Spleen (tissue), 11 donors: ENCODE measurements around the gene PDE4A. TPM values are rescaled to one million over a fixed set of nuclear protein-coding genes. Genes with fewer than 3 reads are reported as not detected.

Experiments used
- DNase-seq: peaks from one replicate; pipeline ENCODE4 v3.0.0-alpha.2; 2020
- H3K27ac ChIP-seq, 8 donors: fragments of 200-600 bp; sonication (generic) in 7 of 8; 1 replicate in 4 of 8; 2 replicates in 4 of 8; pipeline versions ENCODE4 v1.5.0 to v1.8.0; 2016 to 2021; ENCODE audit warnings: inconsistent platforms in 4 of 8, mild to moderate bottlenecking in 4 of 8, moderate library complexity in 1 of 8
- H3K27me3 ChIP-seq, 7 donors: fragments of 200-600 bp; sonication (generic) in 6 of 7; replicated peaks in 1 of 7; 1 replicate in 4 of 7; 2 replicates in 3 of 7; pipeline versions ENCODE4 v1.5.0 to v1.8.0; 2016 to 2021; ENCODE audit warnings: inconsistent platforms in 3 of 7, mild to moderate bottlenecking in 1 of 7
- H3K36me3 ChIP-seq, 6 donors: fragments of 200-600 bp; sonication (generic) in 5 of 6; 1 replicate in 4 of 6; 2 replicates in 2 of 6; pipeline versions ENCODE4 v1.5.0 to v1.8.0; 2016 to 2021; ENCODE audit warnings: inconsistent platforms in 2 of 6
- H3K4me1 ChIP-seq, 6 donors: fragments of 200-600 bp; sonication (generic) in 5 of 6; 1 replicate in 3 of 6; 2 replicates in 3 of 6; pipeline versions ENCODE4 v1.5.0 to v1.8.0; 2016 to 2021; ENCODE audit warnings: inconsistent platforms in 3 of 6
- H3K4me3 ChIP-seq, 8 donors: fragments of 200-600 bp; sonication (generic) in 7 of 8; 1 replicate in 4 of 8; 2 replicates in 4 of 8; pipeline versions ENCODE4 v1.5.0 to v1.8.0; 2016 to 2021; ENCODE audit warnings: inconsistent platforms in 4 of 8, mild to moderate bottlenecking in 4 of 8, moderate library complexity in 2 of 8
- H3K9me3 ChIP-seq, 8 donors: fragments of 200-600 bp; sonication (generic) in 7 of 8; 1 replicate in 4 of 8; 2 replicates in 4 of 8; pipeline versions ENCODE4 v1.5.0 to v1.8.0; 2016 to 2021; ENCODE audit warnings: inconsistent platforms in 4 of 8
- CTCF ChIP-seq, 11 experiments: fragments of 200-600 bp in 7 of 11; fragments of 450-650 bp in 4 of 11; sonication (generic) in 4 of 11; IDR thresholded peaks in 8 of 11; conservative IDR thresholded peaks in 3 of 11; 1 replicate in 7 of 11; 2 replicates in 4 of 11; pipeline versions ENCODE4 v1.4.0 to v1.8.0; 2016 to 2021; ENCODE audit warnings: antibody characterized with exemption in 11 of 11, inconsistent platforms in 4 of 11, mild to moderate bottlenecking in 1 of 11
- POLR2A ChIP-seq, 3 donors: fragments of 450-650 bp; IDR thresholded peaks; one replicate each; pipeline ENCODE4 v1.5.1; 2017; ENCODE audit warnings: antibody characterized with exemption in 3 of 3, mild to moderate bottlenecking in 1 of 3
- POLR2AphosphoS5 ChIP-seq, 3 donors: sonication (generic); formaldehyde crosslinking; IDR thresholded peaks; one replicate each; pipeline ENCODE4 v1.5.1; 2017; ENCODE audit warnings: antibody characterized with exemption in 3 of 3
- WGBS, 5 donors: extraction: QIAGEN DNeasy Blood & Tissue Kit in 3 of 5; methylation state at CpG; one replicate each; pipeline versions ENCODE4 v1.1.5 to v1.1.7; 2013 to 2018; 5-methylcytosine and 5-hydroxymethylcytosine counted together
- intact Hi-C: fragments of 100-400 bp; cut with DNase I; formaldehyde crosslinking; loops from one replicate; pipeline ENCODE4 v1.15.0; 2023; ENCODE audit warnings: low total_unique reads
- polyA plus RNA-seq, 3 donors: library from polyadenylated mRNA; stranded (reverse); fragments of 200-250 nt; gene quantifications; one replicate each; pipeline ENCODE4 v1.2.1, GENCODE V29; 2013
- total RNA-seq, 7 donors: library from RNA; depleted of rRNA in 3 of 7; stranded (reverse); fragments of >200 nt in 3 of 7; fragmentation: NEBNext Ultra II Directional in 4 of 7; extraction: Animal tissue kit (Norgen Biotek cat#: 25700) in 4 of 7; gene quantifications; one replicate each; pipeline versions ENCODE4 v1.1.0 to v1.2.1, GENCODE V29; 2016 to 2021
- donor health status: healthy with polysubstance abuse.
- donor health status: DM: no; HTN: no; CAD: no; lungs with moderate emphysema.
- donor health status: DM: no; HTN: no; CAD: no.
- donor health status: Bipolar disorder and iron deficiency.
- donor health status: healthy.
- donor health status: DM: no; HTN: no; CAD: no.
- donor health status: DM: yes; HTN: yes; CAD: no.

The PDE4A gene
- total and polyA plus RNA-seq, 10 donors: 2.1 to 17.3 (median 12.7) TPM

GRCh38 chr19:10403137-10404021 lies 17.0 kb upstream of the PDE4A start, which contains the start of gene CDC37:
TSS of gene CDC37 (minus strand) at chr19:10403542. CDS start at chr19:10403479, 63 bp downstream.
- H3K27me3 ChIP-seq: peaks cover 0 to 32% (median 14%) of the 10 kb centered on the region in 7 donors
- WGBS, 5 donors: 0 to 1% (median 0%) methylated on average over 36 to 69 of the region's 69 CpGs
- peaks cover 51 to 97% (median 83%) of the 10 kb centered on the region in 6 donors for H3K4me1 ChIP-seq
- no peaks in the 10 kb centered on the region for H3K9me3 ChIP-seq
- TF ChIP-seq POLR2AphosphoS5 (IDR thresholded peaks at IDR 0.05): peak; percentile 95 to 98 (median 97)
- TF ChIP-seq CTCF (IDR thresholded peaks at IDR 0.05 in 8 of 11, conservative IDR thresholded peaks at IDR 0.05 in 3 of 11): peak in 2 of 11 experiments; percentile 2 to 4
- peak in 1 of 3 donors; percentile 59 for TF ChIP-seq POLR2A (IDR thresholded peaks at IDR 0.05)
- DNase-seq: peak; percentile 98
- H3K27ac ChIP-seq: peak within 1 kb of the TSS; percentile 57 to 91 (median 84)
- intact Hi-C loops: loop anchor here (10.0 kb wide), 1 partner anchor 171 kb away; no protein-coding TSS in a partner anchor
- peaks cover 0 to 21% (median 0%) of the 10 kb centered on the region in 6 donors for H3K36me3 ChIP-seq
- peak within 1 kb of the TSS; percentile 86 to 98 (median 90) for H3K4me3 ChIP-seq

DNA sequence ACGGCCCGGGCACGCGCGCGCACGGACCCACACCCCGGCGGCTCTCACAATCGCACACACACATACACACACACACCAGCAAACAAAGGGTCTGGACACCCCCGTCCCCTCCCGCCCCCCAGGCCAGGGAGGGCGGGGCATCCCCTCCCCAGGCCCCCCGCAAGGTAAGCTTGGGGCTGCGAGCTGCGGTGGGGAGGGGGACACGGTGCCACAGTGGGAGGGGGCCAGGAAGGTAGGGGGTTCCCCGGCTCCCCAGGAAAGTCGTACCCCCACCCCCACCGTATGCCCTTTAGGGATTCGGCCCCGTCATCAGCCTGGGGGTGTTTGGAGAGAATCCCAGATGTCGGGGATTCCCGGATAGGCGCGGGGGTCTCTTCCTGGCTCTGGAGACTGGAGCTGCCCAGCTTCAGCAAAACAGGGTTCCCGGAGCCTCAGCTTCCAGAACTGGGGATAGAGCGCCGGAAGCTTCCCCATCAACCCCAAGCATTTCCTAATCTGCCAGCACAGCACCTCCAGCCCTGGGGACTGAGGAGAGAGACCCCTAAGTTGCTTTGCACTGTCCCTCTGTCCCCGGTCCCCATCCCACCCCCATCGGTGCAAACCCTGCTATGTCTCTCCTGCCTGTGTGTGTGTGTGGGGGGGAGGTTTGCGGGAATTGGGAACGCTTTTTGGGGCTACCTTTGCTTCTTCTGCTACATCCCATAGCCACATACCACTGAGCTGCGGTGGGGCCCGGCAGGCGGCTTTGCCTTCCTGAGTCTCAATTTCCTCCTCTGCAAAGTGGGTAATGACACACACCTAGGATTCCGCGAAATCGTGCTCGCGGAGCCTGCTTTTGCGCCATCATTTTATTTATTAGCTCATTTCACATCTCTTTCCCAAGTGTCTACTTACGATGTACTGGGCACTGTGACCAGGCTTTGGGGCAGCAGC lies 15.2 kb upstream of the PDE4A start:
- H3K9me3 ChIP-seq: no peaks in the 10 kb centered on the region
- H3K27ac ChIP-seq: peak overlapping the region in 4 of 8 donors; percentile 10 to 91 (median 90)
- 5 to 8% (median 7%) methylated on average over 22 to 43 of the region's 43 CpGs for WGBS, 5 donors
- H3K36me3 ChIP-seq: peaks cover 0 to 3% (median 0%) of the 10 kb centered on the region in 6 donors
- peak overlapping the region; percentile 20 to 98 (median 90) for H3K4me3 ChIP-seq
- intact Hi-C loops: loop anchor here (10.0 kb wide), 1 partner anchor 170 kb away; no protein-coding TSS in a partner anchor
- peaks cover 46 to 97% (median 87%) of the 10 kb centered on the region in 6 donors for H3K4me1 ChIP-seq
- no peak for DNase-seq
- TF ChIP-seq POLR2AphosphoS5 (IDR thresholded peaks at IDR 0.05): peak in 1 of 3 donors; percentile 6
- no peak for TF ChIP-seq CTCF (IDR thresholded peaks at IDR 0.05 in 8 of 11, conservative IDR thresholded peaks at IDR 0.05 in 3 of 11)
- no peak for TF ChIP-seq POLR2A (IDR thresholded peaks at IDR 0.05)
- peaks cover 0 to 40% (median 14%) of the 10 kb centered on the region in 7 donors for H3K27me3 ChIP-seq

DNA sequence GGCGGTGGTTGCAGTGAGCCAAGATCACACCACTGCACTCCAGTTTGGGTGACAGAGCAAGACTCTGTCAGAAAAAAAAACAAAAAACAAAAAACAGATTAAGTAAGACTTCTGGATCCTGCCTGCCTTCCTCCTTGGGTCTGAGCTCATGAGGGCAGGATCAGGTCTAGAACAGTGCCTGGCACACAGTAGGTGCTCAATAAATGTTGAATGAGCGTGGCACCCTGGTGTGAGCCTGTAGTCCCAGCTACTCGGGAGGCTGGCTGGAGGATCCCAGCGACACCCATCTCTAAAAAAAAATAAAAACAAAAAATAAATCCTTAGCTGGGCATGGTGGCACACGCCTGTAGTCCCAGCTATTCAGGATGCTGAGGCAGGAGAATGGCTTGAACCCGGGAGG lies 14.1 kb upstream of the PDE4A start:
- Histone ChIP-seq H3K4me3 (no peak overlapping the region), H3K9me3 (no peaks in the 10 kb centered on the region), H3K36me3 (no peaks in the 10 kb centered on the region), H3K27ac (peak overlapping the region in 3 of 8 donors; percentile 89 to 91 (median 90)), H3K27me3 (peaks cover 0 to 40% (median 14%) of the 10 kb centered on the region in 7 donors), H3K4me1 (peaks cover 38 to 97% (median 86%) of the 10 kb centered on the region in 6 donors)
- intact Hi-C loops: loop anchor here (10.0 kb wide), 1 partner anchor 169 kb away; no protein-coding TSS in a partner anchor
- no peak for DNase-seq
- no peak for TF ChIP-seq POLR2AphosphoS5 (IDR thresholded peaks at IDR 0.05)
- no peak for TF ChIP-seq POLR2A (IDR thresholded peaks at IDR 0.05)
- TF ChIP-seq CTCF (IDR thresholded peaks at IDR 0.05 in 8 of 11, conservative IDR thresholded peaks at IDR 0.05 in 3 of 11): no peak
- WGBS, 5 donors: 81 to 95% (median 85%) methylated on average over 6 of the region's 6 CpGs
